ENCODE data around the gene CELF2. TPM values are rescaled to one million over a fixed set of nuclear protein-coding genes. Genes with fewer than 3 reads are reported as not detected.
"Not testable (repeated sequence)": the region's sequence is repeated elsewhere in the genome, so short reads cannot be mapped to it uniquely, and the experiment has no call there.

Gene CELF2
- total RNA-seq, 1 donor from 2014 or later = 4.2 TPM

GRCh38 chr10:11095374-11095801, 77.7 kb downstream of the CELF2 start:
- no peak for DNase-seq (ENCODE audit: low read depth in 2 of 2)

- DNase-seq (ENCODE audit: low read depth in 2 of 2) = no peak
Measured at GRCh38 chr10:11096422-11096821, 78.8 kb downstream of the CELF2 start.

GRCh38 chr10:11097686-11098085, 80.0 kb downstream of the CELF2 start:
- no peak for DNase-seq (ENCODE audit: low read depth in 2 of 2)

- no peak for DNase-seq (ENCODE audit: low read depth in 2 of 2)
Measured at GRCh38 chr10:11098666-11099065, 81.0 kb downstream of the CELF2 start.

- DNase-seq (ENCODE audit: low read depth in 2 of 2) = peak in 1 of 2 donors; percentile 6
Measured at GRCh38 chr10:11104772-11105675, 87.4 kb downstream of the CELF2 start.

GRCh38 chr10:11105676-11106004, 88.0 kb downstream of the CELF2 start:
- no peak for DNase-seq (ENCODE audit: low read depth in 2 of 2)

- DNase-seq (ENCODE audit: low read depth in 2 of 2) = no peak
Measured at GRCh38 chr10:11106621-11107374, 89.1 kb downstream of the CELF2 start.

GRCh38 chr10:11107948-11108347, 90.3 kb downstream of the CELF2 start:
- DNase-seq (ENCODE audit: low read depth in 2 of 2) = no peak

- no peak for DNase-seq (ENCODE audit: low read depth in 2 of 2)
Measured at GRCh38 chr10:11108356-11108755, 90.7 kb downstream of the CELF2 start.

GRCh38 chr10:11109590-11109989, 91.9 kb downstream of the CELF2 start:
- DNase-seq (ENCODE audit: low read depth in 2 of 2) = no peak

- DNase-seq (ENCODE audit: low read depth in 2 of 2) = no peak
Measured at GRCh38 chr10:11110539-11110938, 92.9 kb downstream of the CELF2 start.

- DNase-seq (ENCODE audit: low read depth in 2 of 2) = no peak
Measured at GRCh38 chr10:11111490-11111889, 93.8 kb downstream of the CELF2 start.

GRCh38 chr10:11112718-11113117, 95.0 kb downstream of the CELF2 start:
- DNase-seq (ENCODE audit: low read depth in 2 of 2) = no peak

GRCh38 chr10:11113156-11113555, 95.5 kb downstream of the CELF2 start:
- DNase-seq (ENCODE audit: low read depth in 2 of 2) = no peak

- DNase-seq (ENCODE audit: low read depth in 2 of 2) = no peak
Measured at GRCh38 chr10:11114269-11114668, 96.6 kb downstream of the CELF2 start.

GRCh38 chr10:11115337-11115736, 97.7 kb downstream of the CELF2 start:
- DNase-seq (ENCODE audit: low read depth in 2 of 2) = no peak

GRCh38 chr10:11116361-11116760, 98.7 kb downstream of the CELF2 start:
- DNase-seq (ENCODE audit: low read depth in 2 of 2) = no peak

- DNase-seq (ENCODE audit: low read depth in 2 of 2) = no peak
Measured at GRCh38 chr10:11116817-11117216, 99.1 kb downstream of the CELF2 start.

- DNase-seq (ENCODE audit: low read depth in 2 of 2) = no peak
Measured at GRCh38 chr10:11118686-11119085, 101.0 kb downstream of the CELF2 start.

GRCh38 chr10:11119843-11120242, 102.2 kb downstream of the CELF2 start:
- DNase-seq (ENCODE audit: low read depth in 2 of 2) = no peak

- DNase-seq (ENCODE audit: low read depth in 2 of 2) = no peak
Measured at GRCh38 chr10:11120711-11121110, 103.0 kb downstream of the CELF2 start.

- DNase-seq (ENCODE audit: low read depth in 2 of 2) = not testable (repeated sequence)
Measured at GRCh38 chr10:11123892-11124291, 106.2 kb downstream of the CELF2 start.

GRCh38 chr10:11125004-11125403, 107.3 kb downstream of the CELF2 start:
- DNase-seq (ENCODE audit: low read depth in 2 of 2) = no peak

Measured in lung microvascular endothelial cell (primary cell).